NCI-H2029 treated with DMSO at 0.1 percent for 48 hours (cell line): Measurements from ENCODE around the gene LTA.

ENCODE experiments used
- DNase-seq: peaks from one replicate; lab custom pipeline; 2025; lab: John Stamatoyannopoulos, UW

LTA gene, protein sequence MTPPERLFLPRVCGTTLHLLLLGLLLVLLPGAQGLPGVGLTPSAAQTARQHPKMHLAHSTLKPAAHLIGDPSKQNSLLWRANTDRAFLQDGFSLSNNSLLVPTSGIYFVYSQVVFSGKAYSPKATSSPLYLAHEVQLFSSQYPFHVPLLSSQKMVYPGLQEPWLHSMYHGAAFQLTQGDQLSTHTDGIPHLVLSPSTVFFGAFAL

GRCh38 chr6:31572041-31572911, at the start of gene LTA:
Gene LTA, plus strand, starts transcription at chr6:31572289. Its CDS starts 454 bp downstream, at chr6:31572743.
- no peak for DNase-seq

GRCh38 chr6:31525553-31525931, 46.5 kb upstream of the LTA start:
- no peak for DNase-seq

GRCh38 chr6:31525932-31526591, 46.0 kb upstream of the LTA start:
- DNase-seq, result no peak

DNA sequence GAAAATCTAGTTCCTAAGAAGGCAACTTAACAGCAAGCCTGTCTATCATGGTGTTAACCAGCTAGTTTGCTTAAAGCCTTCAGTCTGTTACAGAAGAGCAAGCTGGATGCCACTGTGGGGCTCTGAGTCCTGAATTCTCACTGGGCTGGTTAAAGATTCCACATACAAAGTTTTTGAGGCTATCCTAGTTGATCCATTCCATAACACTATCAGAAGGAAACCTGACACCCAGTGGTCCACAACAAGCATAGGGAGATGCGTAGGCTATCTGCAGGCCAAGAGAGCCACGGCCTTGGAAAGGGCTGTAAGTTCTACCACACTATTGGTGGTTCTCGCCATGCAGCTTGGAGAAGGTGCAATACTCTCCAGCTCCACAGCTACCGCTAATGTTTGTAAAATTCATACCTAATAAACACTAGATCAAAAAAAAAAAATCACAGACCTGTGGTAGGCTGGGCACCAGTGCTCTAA, 43.7 kb upstream of the LTA start:
- no peak for DNase-seq

- no peak for DNase-seq
Observed at GRCh38 chr6:31528821-31529328, 43.2 kb upstream of the LTA start, which contains the start of gene MCCD1. Gene MCCD1, plus strand, starts transcription at chr6:31528962. Its CDS starts 53 bp downstream, at chr6:31529015.

GRCh38 chr6:31529329-31530150, 42.5 kb upstream of the LTA start:
- no peak for DNase-seq

DNA sequence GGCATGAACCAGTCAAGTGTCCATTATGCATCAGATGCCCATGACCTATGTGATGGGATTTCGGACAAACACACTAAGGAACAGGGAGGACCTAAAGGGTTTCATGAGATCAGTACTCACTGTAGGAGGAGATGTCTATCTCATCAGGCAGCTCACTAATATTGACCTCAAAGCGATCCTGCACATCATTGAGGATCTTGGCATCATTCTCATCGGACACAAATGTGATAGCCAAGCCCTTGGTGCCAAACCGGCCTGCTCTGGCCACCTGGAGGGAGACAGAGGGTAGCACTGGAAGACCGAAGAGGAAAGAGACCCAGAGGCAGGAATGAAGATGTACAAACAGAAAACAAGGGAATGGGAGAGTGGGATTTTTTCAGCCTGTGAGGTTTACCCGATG, 41.4 kb upstream of the LTA start:
- no peak for DNase-seq

- no peak for DNase-seq
Observed at GRCh38 chr6:31531162-31531561, 40.9 kb upstream of the LTA start.

- no peak for DNase-seq
Observed at GRCh38 chr6:31531771-31532643, 40.1 kb upstream of the LTA start.

DNA sequence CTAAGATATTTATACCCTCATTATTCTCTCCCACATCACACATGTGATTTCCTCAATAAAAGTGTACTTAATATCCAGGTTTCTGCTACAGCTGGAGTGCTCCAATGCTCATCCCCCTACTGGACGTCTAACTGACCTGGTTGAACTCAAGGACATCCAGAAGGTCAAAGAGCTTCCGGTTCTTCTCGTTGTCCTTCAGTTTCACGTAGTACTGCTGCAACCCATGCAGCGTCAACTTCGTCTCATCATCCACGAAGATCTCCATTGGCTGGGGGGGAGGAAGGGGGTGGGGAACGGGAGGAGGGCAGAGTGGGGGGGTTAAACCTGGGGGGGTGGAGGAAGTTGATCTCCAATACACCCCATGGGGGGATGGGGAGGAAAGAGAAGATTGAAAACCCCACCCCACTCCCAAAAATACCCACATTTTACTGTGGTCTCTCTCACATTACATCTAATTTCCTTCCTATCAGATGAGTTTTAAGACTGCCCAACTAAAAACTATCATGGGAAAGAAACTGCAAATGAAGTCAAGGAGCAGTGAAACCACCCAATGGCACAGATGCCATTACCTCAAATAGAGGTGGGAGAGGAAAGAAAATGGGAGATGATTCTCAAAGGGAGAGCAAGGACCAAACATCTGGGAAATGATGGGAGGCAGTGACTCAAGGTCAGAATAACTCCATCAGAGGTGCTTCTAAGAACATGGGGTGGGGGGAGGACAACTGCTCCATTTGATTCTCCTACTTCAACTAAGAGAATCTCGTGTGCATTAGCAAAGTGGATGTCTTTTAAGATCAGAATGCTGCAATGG, 39.2 kb upstream of the LTA start:
- DNase-seq, result no peak

DNA sequence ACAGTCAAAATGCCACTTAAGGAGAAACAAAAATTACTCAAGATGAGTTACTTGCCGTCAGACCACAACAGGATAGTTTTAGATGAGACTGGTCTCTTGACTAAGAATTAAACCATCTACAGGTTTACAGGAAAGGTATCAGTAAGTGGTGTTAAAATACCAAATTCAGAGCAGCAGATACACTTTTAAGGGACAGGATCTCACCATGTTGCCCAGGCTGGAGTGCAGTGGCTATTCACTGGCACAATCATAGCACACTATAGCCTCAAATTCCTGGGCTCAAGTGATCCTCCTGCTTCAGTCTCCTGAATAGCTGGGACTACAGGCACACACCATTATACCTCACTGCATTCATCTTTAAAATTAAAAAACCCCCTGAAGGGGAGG, 38.6 kb upstream of the LTA start:
- no peak for DNase-seq

GRCh38 chr6:31534011-31534410, 38.1 kb upstream of the LTA start:
- DNase-seq, result no peak

DNA sequence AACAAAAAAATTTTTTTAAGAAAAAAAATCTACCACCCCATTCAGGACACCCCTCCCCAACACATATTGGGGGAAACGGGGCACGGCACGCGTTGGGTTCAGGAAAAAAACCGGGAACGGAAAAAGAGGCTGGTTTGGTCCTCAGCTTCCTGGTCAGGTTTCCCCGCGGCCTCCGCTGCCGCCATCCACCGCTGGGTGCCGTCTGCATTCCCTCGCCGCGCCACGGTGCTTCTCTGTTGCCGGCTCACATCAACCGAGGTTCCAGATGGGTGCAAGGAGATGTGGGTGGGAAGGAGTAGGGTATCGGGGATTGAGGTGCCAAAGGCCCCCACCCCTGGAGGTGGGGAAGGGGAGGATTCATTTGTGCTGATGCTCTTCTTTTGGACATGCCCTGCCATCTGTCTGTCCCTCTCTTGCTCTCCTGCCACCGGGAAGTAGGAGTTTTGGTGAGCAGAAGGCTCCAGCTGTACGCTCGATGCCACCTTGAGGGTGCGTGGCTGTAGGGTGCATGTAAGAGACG, 37.5 kb upstream of the LTA start:
- no peak for DNase-seq

- no peak for DNase-seq
Observed at GRCh38 chr6:31535538-31536324, 36.4 kb upstream of the LTA start.

- no peak for DNase-seq
Observed at GRCh38 chr6:31538805-31539400, 33.2 kb upstream of the LTA start.

- no peak for DNase-seq
Observed at GRCh38 chr6:31540640-31541039, 31.4 kb upstream of the LTA start.

DNA sequence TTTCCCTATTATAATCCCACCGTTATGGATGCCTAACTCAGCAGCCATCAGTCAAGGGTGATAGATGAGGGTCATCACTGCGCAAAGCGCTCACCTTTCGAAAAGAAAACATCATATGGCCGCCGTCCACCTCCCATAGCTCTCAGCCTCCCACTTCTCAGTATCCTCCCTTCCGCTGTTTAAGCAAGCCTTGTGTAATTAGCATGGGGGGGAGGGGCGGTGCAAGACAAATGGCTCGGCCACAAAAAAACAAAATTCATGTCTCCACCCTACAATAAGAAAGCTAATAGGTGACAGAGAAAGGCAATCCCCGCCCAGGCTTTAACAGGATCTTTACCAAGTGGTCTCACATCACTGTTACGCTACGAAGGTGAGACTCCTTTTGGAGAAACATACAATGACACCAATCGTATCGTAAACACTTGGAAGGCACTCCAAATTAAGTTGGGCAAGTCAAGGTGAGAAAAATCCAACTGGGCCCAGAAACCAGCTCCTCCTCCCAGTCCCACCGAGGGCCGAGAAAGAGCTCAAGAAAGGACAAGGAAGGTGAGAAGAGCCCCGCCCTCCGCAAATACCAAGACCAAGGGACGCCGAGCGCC, 30.9 kb upstream of the LTA start:
- peak; percentile 42 for DNase-seq
